HG03378 (cell line): ENCODE data around the gene CH25H.

ENCODE experiments used
- ATAC-seq: cut with Tn5 transposase; IDR thresholded peaks from one replicate; pipeline ENCODE4 v1.9.1; 2021; ENCODE audit warnings: mild to moderate bottlenecking, moderate library complexity; ENCODE audit not compliant: unreplicated experiment

Gene CH25H

GRCh38 chr10:89233033-89233432 is 25.9 kb upstream of the CH25H start:
- ATAC-seq, result no peak

- no peak for ATAC-seq
These were observed 21.8 kb upstream of the CH25H start for GRCh38 chr10:89228962-89229361.

GRCh38 chr10:89228146-89228545 is 21.0 kb upstream of the CH25H start:
- ATAC-seq, result no peak

- ATAC-seq, result no peak
These were observed 19.8 kb upstream of the CH25H start for GRCh38 chr10:89226891-89227290.

- no peak for ATAC-seq
These were observed 17.8 kb upstream of the CH25H start for GRCh38 chr10:89224739-89225443.

- no peak for ATAC-seq
These were observed 14.8 kb upstream of the CH25H start for GRCh38 chr10:89221919-89222318.

- ATAC-seq, result no peak
These were observed 12.5 kb upstream of the CH25H start for GRCh38 chr10:89219513-89220218.

GRCh38 chr10:89217057-89217990 is 10.2 kb upstream of the CH25H start:
- ATAC-seq, result no peak

- ATAC-seq, result no peak
These were observed 8.9 kb upstream of the CH25H start for GRCh38 chr10:89216056-89216455.

GRCh38 chr10:89215511-89215910 is 8.4 kb upstream of the CH25H start:
- ATAC-seq, result no peak

- ATAC-seq, result no peak
These were observed 7.5 kb upstream of the CH25H start for GRCh38 chr10:89214566-89215165.

- ATAC-seq, result no peak
These were observed 6.2 kb upstream of the CH25H start for GRCh38 chr10:89213191-89213808.

- ATAC-seq, result no peak
These were observed 3.8 kb upstream of the CH25H start for GRCh38 chr10:89210794-89211425.

GRCh38 chr10:89209718-89210117 is 2.6 kb upstream of the CH25H start:
- no peak for ATAC-seq

- no peak for ATAC-seq
These were observed 859 bp upstream of the CH25H start for GRCh38 chr10:89207801-89208551.

- ATAC-seq, result no peak
These were observed 526 bp downstream of the CH25H start for GRCh38 chr10:89206402-89207180.

GRCh38 chr10:89204621-89205185 is 2.4 kb downstream of the CH25H start:
- ATAC-seq, result no peak

- no peak for ATAC-seq
These were observed 3.9 kb downstream of the CH25H start for GRCh38 chr10:89203237-89203636.
